HepG2 (cell line): Measurements from ENCODE around the gene SPTB.

Experiments used
- BHLHE40 ChIP-seq: IDR thresholded peaks from 2 replicates; pipeline ENCODE4 v1.6.1; 2011; ENCODE audit warnings: low read length, improper control_type of control experiment
- MXI1 ChIP-seq: IDR thresholded peaks from 3 replicates; pipeline ENCODE4 v1.6.1; 2012; ENCODE audit warnings: low read depth, low read length, inconsistent platforms, borderline replicate concordance
- ZNF124 ChIP-seq: sonication (generic); formaldehyde crosslinking; IDR thresholded peaks from 2 replicates; pipeline ENCODE4 v1.4.0; 2020; ENCODE audit warnings: missing genetic modification reagents
- ZNF816 ChIP-seq: sonication (generic); formaldehyde crosslinking; IDR thresholded peaks from 2 replicates; pipeline ENCODE4 v1.8.0; 2022; ENCODE audit warnings: missing genetic modification reagents, mild to moderate bottlenecking, borderline replicate concordance

DNA sequence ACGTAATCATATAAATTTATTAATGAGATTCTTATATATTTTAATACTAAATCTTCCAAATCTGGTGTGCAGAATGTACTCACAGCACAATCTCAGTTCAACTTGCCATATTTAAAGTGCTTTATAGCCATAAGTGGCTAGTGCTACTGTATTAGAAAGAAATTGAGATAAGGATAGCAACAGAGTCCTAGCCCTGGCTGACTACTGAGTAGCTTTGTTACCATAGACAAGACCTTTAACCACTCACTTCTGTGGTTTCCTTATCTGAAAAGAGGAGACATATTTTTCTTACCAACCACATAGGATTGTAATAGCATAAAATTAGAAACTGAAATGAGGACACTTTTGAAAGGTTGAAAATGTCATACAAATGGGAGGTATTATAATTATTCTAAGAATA is 32.6 kb upstream of the SPTB start:
- TF ChIP-seq MXI1: no peak
- TF ChIP-seq BHLHE40: no peak
- no peak for TF ChIP-seq ZNF816 (CRISPR knock-in tag)
- TF ChIP-seq ZNF124 (CRISPR knock-in tag): no peak
